ENCODE data around the gene PDGFD. TPM values are rescaled to one million over a fixed set of nuclear protein-coding genes. Genes with fewer than 3 reads are reported as not detected.

Gene PDGFD
- total RNA-seq, 1 donor from 2014 or later, result 21.9 TPM

DNA sequence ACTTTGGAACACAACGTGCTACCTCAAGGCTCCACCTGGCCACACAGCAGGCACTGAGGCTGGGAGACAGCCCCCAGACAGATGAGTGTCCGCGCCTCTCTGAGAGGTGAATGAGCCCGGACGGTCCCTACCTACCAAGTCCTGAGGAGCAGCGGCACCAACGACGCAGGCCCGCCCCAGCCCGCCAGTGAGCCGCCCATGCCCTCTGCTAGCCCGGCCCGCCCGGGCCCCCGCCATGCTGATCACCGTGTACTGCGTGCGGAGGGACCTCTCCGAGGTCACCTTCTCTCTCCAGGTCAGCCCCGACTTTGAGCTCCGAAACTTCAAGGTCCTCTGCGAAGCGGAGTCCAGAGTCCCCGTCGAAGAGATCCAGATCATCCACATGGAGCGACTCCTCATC lies 127.4 kb downstream of the PDGFD start, which contains the start of gene DDI1:
Gene DDI1, plus strand, starts transcription at position 53 of the 400 bp plus-strand sequence. Its CDS starts 183 bp downstream, at position 236.
- no peak for DNase-seq (ENCODE audit: extremely low spot score in 2 of 2)
- H3K9me3 ChIP-seq, result no peaks in the 10 kb centered on the region
- H3K27ac ChIP-seq, result no peak within 1 kb of the TSS
- no peaks in the 10 kb centered on the region for H3K4me1 ChIP-seq
- intact Hi-C loops (cut with DNase I), result no loop called here
- H3K4me3 ChIP-seq, result no peak within 1 kb of the TSS
- TF ChIP-seq POLR2AphosphoS5 (IDR thresholded peaks at IDR 0.05; ENCODE audit: insufficient read depth in 1 of 2, low read depth in 1 of 2) (no peak), CTCF (IDR thresholded peaks at IDR 0.05) (no peak), POLR2A (IDR thresholded peaks at IDR 0.05) (no peak)
- no peaks in the 10 kb centered on the region for H3K27me3 ChIP-seq
- no peaks in the 10 kb centered on the region for H3K36me3 ChIP-seq

DNA sequence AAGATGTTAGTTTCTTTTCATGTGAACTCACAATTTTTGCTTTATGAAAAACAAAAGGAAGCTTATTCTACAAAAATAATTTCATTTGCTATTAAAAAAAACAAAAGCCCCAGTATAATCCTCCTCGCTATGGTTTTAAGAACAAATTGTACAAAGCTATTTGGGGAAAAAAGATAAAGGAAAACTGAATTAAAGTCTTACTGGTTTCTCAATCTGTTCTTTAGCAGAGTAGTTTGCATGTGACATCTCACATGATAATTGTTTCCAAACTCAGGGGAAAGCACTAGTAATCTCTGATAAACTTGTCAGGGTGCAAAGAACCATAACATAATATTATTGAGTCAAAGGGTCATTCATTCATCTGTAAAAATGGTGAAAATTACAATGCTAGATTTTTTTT lies 130.4 kb downstream of the PDGFD start:
- no peak overlapping the region for H3K4me3 ChIP-seq
- DNase-seq (ENCODE audit: extremely low spot score in 2 of 2), result no peak
- H3K4me1 ChIP-seq, result no peaks in the 10 kb centered on the region
- H3K27ac ChIP-seq, result no peak overlapping the region
- no peaks in the 10 kb centered on the region for H3K9me3 ChIP-seq
- no peaks in the 10 kb centered on the region for H3K27me3 ChIP-seq
- H3K36me3 ChIP-seq, result no peaks in the 10 kb centered on the region
- TF ChIP-seq POLR2AphosphoS5 (IDR thresholded peaks at IDR 0.05; ENCODE audit: insufficient read depth in 1 of 2, low read depth in 1 of 2) (no peak), CTCF (IDR thresholded peaks at IDR 0.05) (no peak), POLR2A (IDR thresholded peaks at IDR 0.05) (no peak)
- intact Hi-C loops (cut with DNase I), result no loop called here

DNA sequence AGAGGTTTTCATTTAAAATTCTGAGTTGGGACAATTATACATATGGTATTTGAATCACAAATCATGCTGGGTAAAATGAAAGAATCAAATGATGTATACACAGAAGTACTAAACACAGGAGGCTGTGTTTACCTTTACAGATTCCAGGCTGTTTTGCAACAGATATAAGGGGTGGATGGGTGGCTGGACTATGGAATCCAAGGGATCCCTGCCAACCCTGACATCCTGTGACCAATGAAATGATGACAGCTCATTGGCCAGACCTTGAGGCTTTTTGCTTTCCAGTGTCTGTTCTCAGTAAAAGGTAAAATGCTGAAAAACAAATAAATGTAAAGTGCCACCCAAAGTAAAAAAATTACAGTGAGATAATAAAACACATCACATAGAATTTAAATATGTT lies 130.8 kb downstream of the PDGFD start:
- intact Hi-C loops (cut with DNase I), result no loop called here
- Histone ChIP-seq H3K27ac (no peak overlapping the region), H3K36me3 (no peaks in the 10 kb centered on the region), H3K27me3 (no peaks in the 10 kb centered on the region), H3K9me3 (no peaks in the 10 kb centered on the region), H3K4me1 (no peaks in the 10 kb centered on the region), H3K4me3 (no peak overlapping the region)
- DNase-seq (ENCODE audit: extremely low spot score in 2 of 2), result no peak
- TF ChIP-seq POLR2AphosphoS5 (IDR thresholded peaks at IDR 0.05; ENCODE audit: insufficient read depth in 1 of 2, low read depth in 1 of 2) (no peak), POLR2A (IDR thresholded peaks at IDR 0.05) (no peak), CTCF (IDR thresholded peaks at IDR 0.05) (no peak)

- no peaks in the 10 kb centered on the region for H3K9me3 ChIP-seq
- H3K27ac ChIP-seq, result no peak overlapping the region
- no peak overlapping the region for H3K4me3 ChIP-seq
- DNase-seq (ENCODE audit: extremely low spot score in 2 of 2), result no peak
- intact Hi-C loops (cut with DNase I), result no loop called here
- no peaks in the 10 kb centered on the region for H3K36me3 ChIP-seq
- no peaks in the 10 kb centered on the region for H3K27me3 ChIP-seq
- TF ChIP-seq CTCF (IDR thresholded peaks at IDR 0.05) (no peak), POLR2A (IDR thresholded peaks at IDR 0.05) (no peak), POLR2AphosphoS5 (IDR thresholded peaks at IDR 0.05; ENCODE audit: insufficient read depth in 1 of 2, low read depth in 1 of 2) (no peak)
- no peaks in the 10 kb centered on the region for H3K4me1 ChIP-seq
These were observed 135.3 kb downstream of the PDGFD start for GRCh38 chr11:104028476-104029263.

DNA sequence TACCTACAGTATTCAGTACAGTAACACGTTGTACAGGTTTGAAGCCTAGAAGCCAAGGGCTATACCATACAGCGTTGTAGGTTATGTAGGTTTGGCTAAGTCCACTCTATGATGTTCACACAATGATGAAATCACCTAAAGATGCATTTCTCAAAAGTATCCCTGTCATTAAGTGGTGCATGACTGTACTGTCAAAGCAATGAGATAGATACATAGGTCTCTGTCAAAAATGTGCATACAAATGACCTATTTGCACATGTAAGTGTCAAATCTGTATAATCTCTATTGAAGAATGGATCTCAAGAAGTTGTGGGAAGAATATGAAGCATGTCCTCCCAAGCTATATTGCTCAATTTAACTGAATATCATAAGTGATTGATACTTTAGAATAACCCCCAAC lies 139.4 kb downstream of the PDGFD start:
- intact Hi-C loops (cut with DNase I), result no loop called here

More for the DNA sequence above, 139.4 kb downstream of the PDGFD start:
- H3K4me3 ChIP-seq, result no peak overlapping the region
- H3K9me3 ChIP-seq, result no peaks in the 10 kb centered on the region
- TF ChIP-seq CTCF (IDR thresholded peaks at IDR 0.05), result no peak
- TF ChIP-seq POLR2A (IDR thresholded peaks at IDR 0.05), result no peak
- TF ChIP-seq POLR2AphosphoS5 (IDR thresholded peaks at IDR 0.05; ENCODE audit: insufficient read depth in 1 of 2, low read depth in 1 of 2), result no peak
- no peaks in the 10 kb centered on the region for H3K27me3 ChIP-seq
- no peak for DNase-seq (ENCODE audit: extremely low spot score in 2 of 2)
- H3K27ac ChIP-seq, result no peak overlapping the region
- H3K4me1 ChIP-seq, result no peaks in the 10 kb centered on the region
- H3K36me3 ChIP-seq, result no peaks in the 10 kb centered on the region
